ENCODE results near the gene ARHGAP8.

ARHGAP8 gene

GRCh38 chr22:44707752-44708151, 44.6 kb upstream of the ARHGAP8 start:
- Histone ChIP-seq H3K27ac (no peak overlapping the region), H3K4me3 (no peak overlapping the region)
- TF ChIP-seq CTCF (IDR thresholded peaks at IDR 0.05) = no peak
- no peak for DNase-seq (ENCODE audit: low spot score)

GRCh38 chr22:44709881-44710392, 42.4 kb upstream of the ARHGAP8 start:
- TF ChIP-seq CTCF (IDR thresholded peaks at IDR 0.05) = no peak
- no peak for DNase-seq (ENCODE audit: low spot score)
- Histone ChIP-seq H3K4me3 (no peak overlapping the region), H3K27ac (no peak overlapping the region)

- H3K27ac ChIP-seq = no peak overlapping the region
- no peak overlapping the region for H3K4me3 ChIP-seq
- no peak for TF ChIP-seq CTCF (IDR thresholded peaks at IDR 0.05)
- no peak for DNase-seq (ENCODE audit: low spot score)
Measured at GRCh38 chr22:44710474-44711240, 41.7 kb upstream of the ARHGAP8 start.

GRCh38 chr22:44711241-44711560, 41.2 kb upstream of the ARHGAP8 start:
- DNase-seq (ENCODE audit: low spot score) = no peak
- no peak overlapping the region for H3K27ac ChIP-seq
- TF ChIP-seq CTCF (IDR thresholded peaks at IDR 0.05) = no peak
- H3K4me3 ChIP-seq = no peak overlapping the region

GRCh38 chr22:44711690-44712555, 40.5 kb upstream of the ARHGAP8 start:
- H3K27ac ChIP-seq = no peak overlapping the region
- no peak overlapping the region for H3K4me3 ChIP-seq
- DNase-seq (ENCODE audit: low spot score) = no peak
- no peak for TF ChIP-seq CTCF (IDR thresholded peaks at IDR 0.05)

GRCh38 chr22:44712962-44713361, 39.4 kb upstream of the ARHGAP8 start:
- TF ChIP-seq CTCF (IDR thresholded peaks at IDR 0.05) = no peak
- H3K27ac ChIP-seq = no peak overlapping the region
- DNase-seq (ENCODE audit: low spot score) = no peak
- H3K4me3 ChIP-seq = no peak overlapping the region

Measured in coronary artery (tissue), 2 donors.